Stimulated activated CD8-positive, alpha-beta memory T cell treated with anti-CD3 and anti-CD28 coated beads, Interleukin-4, amount 100 ng/mL, for 4 hours (primary cell): Measurements from ENCODE around the gene NCOA6.

ENCODE experiments used
- DNase-seq, 2 donors: peaks; one replicate each; pipeline ENCODE4 v3.0.0-alpha.2; 2020; ENCODE audit warnings: low read depth in 2 of 2, low spot score in 1 of 2

The NCOA6 gene

DNA sequence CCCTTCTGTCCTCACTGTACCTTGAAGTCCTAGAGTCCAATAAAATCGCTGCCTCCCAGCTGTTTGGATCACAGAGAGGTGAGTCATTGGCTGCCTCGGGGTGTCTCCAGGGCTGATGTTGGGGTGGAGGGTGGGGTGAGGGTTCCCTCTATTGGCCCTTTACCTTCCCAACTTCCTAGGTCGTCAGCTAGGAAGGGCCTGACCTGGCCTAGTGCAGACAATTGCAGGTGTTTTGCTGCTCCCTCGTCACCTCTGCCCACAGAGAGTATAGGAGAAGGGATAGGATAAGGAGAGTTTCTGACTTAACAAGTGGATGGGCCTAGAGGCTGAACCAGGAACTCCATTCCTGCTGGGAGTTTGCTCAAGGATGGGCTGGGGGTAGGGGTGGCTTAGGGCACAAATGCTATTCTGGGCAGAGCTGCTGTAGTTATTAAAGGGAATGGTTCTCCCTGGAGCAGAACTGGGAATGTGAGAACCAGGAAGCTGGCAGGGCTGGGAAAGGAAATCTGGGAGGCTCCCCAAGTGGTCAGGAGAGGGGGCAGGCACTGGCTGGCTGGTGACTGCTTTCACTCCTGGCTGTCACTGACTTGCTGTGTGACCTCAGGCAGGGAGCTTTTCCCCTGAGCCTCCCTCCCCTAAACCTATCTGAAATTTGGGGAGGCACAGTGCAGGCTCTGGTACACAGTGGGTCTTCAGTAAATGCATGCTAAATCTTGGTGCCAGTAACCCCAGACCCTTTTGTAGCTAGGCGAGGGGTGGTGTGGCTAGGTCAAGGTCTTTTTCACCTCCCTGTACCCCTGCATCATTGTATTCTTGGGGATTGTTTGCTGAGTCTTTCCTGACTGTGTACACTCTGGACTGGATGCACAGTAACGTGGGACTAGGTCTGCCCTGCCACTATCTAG lies 119.8 kb downstream of the NCOA6 start:
- DNase-seq = no peak

DNA sequence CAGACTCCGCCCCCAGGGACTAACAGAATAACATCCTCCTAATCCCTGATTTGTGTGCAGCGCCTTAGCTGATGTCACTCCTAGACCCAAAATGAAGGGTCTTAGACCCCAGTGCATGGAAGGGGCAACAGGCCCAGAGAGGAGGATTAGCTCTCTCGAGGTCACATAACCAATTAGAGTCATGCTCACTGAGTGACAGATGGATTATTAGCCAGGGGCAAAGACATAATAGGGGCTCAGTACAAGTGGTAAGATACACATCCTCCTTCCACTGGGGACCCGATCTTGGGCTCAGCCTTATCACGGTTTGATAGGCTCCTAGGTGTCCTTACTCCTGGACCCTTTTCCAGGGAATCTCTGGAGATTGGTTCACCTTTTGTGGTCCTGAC lies 120.4 kb downstream of the NCOA6 start:
- no peak for DNase-seq

DNA sequence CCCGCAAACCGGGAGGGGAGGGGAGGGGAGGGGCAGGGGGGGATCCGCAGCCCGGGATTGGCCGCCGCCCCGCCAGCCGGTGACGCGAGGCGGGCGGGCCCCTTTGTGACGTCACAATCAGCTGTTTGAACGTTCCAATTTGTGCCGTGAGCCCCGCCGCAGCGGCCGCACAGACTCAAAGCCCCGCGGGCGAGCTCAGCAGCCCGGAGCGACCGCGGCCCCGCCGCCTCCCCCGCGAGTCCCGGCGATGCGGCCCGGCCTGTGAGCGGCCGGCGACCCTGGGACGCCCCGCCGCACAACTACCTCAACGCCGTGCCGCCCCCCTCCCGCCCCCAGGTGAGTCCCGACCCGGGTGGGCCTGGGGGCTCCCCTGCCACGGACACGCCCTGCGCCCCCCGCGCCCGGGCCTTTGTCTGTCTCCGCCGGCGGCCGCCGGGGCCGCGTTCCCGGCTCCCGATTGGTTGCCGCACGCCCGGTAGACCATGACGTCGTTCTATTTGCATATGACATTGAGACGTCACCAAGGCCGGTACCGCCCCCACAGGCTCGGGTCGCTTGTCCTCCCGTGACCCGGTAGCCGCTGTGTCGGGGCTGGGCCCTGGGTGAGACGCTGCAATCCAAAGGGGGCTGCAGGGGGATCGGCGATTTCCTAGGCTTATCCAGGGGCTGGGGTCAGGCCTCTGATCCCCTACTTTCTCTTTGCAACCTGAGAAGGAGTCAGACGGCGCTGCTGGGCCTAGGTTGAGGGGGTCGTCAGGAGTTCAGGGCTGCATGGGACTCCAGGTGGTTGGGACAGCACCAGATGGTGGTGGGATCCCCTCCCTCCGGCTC lies 121.1 kb downstream of the NCOA6 start, which contains the start of gene TP53INP2:
Gene TP53INP2, plus strand, starts transcription at position 168 of the 831 bp plus-strand sequence. CDS start 4,396 bp downstream, outside the sequence.
- peak; percentile 58 to 70 for DNase-seq

DNA sequence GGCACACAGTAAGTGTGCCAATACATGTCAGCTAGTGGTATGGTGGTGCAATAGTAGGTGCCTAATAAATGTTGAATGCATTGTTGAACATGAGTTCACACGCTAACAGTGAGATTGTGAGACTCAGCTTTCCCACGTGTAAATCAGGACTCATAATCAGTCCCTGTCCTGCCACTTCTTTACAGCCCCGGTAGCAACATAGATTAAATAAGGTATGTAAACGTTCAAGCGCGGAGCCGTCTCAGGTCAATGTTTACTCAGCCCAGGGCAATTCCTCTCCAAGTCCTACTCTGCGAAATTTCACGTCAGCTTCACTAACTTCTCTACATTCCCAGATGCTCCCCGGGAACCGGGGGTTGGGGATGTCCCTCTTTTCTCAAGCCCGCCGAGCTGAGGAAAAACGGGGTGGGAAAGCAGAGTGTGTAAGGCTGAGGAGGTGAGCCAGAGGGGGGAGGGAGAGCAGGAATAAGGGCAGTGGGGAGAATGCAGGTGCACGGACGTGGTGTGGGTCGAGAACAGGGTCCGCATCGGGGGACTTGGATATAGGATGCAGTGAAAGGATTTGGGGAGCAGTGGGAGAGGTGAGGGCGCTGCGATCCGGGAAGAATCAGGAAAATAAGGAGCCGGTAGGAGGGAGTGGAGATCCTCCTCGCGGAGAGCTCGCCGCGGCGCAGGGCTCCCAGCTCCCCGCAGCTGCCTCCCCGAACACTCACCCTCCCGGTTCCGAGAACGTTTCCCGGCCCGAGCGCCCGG lies 121.9 kb downstream of the NCOA6 start:
- DNase-seq = no peak

DNA sequence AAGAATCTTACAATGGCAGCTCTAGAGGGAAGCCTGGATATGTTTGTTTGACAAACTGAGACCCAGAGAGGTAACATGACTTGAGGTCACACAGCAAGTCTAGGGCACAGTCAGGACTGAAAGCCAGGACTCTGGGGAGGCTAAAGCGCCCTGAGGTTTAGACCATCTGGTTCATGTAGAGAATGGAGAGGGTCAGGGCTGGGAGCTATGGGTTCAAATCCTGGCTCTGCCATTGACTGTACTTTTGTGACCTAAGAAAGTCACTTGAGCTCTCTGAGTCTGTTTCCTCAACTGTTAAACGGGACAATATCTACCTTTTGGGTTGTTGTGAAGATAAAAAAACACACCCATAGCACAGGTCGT lies 122.4 kb downstream of the NCOA6 start:
- no peak for DNase-seq

DNA sequence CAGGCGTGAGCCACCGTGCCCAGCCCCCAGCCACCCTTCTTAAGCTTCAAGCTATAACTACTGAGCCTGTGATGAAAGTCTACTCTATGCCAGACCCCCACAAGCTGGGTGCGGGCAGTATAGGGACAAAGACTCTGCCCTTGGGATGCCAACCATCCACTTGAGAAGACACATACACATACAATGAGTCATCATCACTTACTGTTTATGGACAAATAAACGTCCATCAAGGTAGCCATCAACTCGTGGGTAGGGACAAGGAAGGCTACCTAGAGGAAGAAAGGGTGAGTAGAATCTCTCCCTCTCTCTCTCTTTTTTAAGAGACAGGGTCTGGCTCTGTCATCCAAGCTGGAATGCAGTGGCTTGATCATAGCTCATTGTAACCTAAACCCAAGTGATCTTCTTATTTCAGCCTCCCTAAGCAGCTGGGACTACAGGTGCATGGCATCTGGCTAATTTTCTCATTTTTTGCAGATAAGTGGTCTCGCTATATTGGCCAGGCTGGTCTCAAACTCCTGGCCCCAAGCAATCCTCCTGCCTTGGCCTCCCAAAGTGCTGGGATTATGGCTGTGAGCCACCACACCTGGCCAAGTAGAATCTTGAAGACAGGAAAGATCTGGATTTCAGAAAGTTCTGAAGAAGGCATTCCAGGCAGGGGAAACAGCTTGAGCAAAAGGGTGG lies 123.9 kb downstream of the NCOA6 start:
- DNase-seq = no peak

DNA sequence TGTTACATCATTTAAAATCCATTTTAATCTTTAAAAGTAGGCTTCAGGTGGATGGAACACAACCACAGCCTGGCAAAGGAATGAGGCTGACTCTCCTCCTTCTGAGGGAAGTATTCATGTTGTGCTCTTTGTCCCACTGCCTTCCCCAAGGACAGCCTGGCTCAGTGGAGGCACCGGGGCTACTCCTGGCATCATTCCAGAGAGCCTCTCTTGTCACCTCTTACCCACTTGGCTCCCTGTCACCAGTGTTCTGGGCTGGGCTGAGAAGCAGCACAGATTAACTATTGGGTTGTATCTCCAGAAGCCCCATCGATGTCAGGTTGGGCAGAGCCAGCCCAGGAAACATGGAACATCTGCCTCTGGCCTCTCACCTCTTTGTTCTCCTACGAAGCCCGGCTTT lies 132.0 kb downstream of the NCOA6 start:
- no peak for DNase-seq

DNA sequence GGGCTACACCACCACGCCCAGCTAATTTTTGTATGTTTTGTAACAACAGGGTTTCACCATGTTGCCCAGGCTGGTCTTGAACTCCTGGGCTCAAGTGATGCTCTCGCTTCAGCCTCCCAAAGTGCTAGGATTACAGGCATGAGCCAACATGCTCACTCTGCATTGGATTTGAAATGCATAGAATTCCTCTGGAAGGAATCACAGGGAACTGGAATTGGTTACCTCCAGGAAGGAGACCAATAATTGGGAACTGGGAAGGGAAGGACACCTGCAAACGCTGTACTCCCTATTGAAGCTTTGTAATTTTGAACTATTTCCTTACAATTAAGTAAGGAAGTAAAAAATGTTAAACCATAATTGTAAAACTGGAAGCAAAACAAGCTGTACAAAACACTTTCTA lies 133.6 kb downstream of the NCOA6 start:
- DNase-seq = no peak

DNA sequence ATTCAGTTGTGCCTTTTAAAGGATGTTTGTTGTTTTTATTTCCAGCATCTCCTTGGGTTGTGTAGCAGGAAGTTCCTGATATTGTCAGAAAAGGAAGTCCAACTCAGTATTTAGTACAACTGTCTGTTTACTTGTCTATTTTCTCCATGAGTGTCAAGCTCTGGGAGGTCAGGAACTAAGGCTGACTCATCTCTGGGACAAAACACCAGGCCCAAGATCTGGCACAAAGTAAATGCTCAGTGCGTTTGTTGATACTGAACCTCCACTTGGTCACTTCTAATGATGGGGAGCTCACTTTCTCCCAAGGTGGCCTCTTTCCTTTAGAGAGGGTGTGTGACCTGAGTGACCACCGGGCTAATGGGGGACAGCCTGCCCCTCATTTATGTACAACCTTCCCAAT lies 136.0 kb downstream of the NCOA6 start:
- DNase-seq = no peak

DNA sequence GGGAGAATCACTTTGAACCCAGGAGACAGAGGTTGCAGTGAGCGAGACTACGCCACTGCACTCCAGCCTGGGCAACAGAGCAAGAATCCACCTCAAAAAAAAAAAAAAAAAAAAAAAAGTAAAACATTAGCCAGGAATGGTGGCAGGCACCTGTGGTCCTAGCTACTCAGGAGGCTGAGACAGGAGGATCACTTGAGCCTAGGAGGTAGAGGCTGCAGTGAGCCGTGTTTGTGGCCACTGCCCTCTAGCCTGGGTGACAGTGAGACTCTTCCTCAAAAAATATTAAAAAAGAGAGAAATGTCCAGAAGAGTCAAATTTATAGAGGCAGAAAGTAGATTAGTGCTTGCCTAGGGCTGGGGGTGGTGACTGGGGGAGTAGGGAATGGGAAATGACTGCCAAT lies 141.8 kb downstream of the NCOA6 start:
- no peak for DNase-seq

DNA sequence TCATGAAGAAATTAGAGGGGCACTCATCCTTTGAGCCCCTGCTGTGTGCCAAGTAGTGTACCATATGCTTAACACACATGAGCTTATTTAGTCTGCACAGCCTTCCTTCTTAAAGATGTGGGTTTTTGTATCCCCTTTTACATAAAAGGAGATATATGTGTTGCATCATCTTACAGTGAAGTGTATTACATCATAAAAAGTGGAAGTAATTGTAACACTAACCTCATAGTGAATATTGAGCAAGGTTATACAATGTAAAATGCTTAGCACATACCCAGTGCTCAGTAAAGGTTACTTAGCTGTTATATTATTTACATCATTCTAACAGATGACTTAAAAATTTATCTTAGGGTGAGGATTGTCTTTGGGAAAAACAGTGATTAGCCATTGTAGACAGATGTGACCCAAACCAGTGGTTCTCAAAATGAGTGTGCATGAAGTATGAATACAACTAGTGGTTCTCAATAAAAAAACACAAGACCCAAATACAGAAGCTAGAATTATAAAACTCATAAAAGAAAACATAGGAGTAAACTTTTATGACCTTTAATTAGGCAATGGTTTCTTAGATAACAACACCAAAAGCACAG lies 144.8 kb downstream of the NCOA6 start:
- DNase-seq = no peak

DNA sequence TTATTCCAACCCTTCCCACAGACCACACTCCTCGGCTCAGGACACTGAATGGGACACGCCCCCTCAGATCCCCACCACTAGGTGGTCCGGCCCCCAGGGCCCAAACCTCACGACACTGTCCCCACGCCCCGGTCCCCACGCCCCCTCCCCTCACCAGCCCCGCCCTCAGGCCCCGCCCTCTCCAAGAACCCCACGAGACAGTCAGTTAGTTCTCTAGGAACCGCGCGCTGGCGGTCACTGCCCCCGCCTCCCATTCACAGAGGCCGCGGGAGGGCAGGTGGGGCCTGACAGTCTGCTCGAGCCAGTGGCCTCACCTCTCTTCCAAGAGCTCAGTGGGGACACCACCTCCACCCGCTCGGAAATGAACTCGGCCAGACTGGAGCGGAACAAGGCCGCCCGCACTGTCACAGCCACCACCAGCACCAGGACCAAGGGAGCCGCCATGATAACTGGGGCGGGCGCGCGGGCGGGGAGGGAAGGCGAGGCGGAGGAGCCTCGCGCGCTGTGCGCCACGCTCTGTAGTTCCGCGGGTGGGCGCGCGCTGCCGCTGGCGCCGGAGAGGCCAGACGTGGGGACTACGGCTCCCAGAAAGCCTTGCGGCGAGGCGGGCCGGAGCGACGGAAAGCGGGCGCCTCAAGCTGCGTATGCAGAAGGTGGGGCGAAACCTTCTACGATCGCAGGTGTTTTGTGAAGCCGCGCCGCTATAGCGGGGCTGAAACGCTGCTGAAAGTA lies 148.6 kb downstream of the NCOA6 start, which contains the start of gene PIGU:
Gene PIGU, minus strand, starts transcription at position 451 of the 732 bp plus-strand sequence. Its CDS starts 7 bp downstream, at position 444.
- DNase-seq = peak; percentile 86 to 93

DNA sequence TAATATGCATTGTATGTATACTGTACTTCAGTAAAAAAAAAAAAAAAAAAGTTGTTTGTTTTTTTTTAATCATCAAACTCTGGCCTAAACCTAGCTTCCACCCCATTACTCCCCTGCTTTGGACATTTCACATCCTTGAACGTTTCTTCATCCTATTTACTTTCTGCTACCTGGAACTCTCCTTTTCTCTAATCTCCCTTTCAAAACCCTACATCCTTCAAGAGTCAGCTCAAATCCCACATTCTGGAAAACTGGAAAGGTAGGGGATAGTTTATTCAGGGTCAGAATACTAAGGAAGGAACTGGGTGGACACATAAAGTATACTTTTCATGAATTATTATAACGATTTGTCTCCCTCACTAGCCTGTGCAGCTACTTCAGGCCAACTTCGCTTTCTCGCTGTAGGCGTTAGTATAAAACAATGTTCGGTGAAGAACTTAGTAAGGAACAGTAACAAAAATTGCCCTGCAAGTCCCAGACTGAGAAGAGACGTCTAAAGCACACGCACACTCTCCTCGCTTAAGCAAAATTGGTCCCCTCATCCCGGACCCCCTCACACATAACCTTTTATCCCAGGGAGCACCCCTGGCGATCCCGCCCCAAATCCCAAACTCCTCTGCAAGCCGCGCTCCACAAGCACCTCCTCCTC lies 149.3 kb downstream of the NCOA6 start:
- no peak for DNase-seq

DNA sequence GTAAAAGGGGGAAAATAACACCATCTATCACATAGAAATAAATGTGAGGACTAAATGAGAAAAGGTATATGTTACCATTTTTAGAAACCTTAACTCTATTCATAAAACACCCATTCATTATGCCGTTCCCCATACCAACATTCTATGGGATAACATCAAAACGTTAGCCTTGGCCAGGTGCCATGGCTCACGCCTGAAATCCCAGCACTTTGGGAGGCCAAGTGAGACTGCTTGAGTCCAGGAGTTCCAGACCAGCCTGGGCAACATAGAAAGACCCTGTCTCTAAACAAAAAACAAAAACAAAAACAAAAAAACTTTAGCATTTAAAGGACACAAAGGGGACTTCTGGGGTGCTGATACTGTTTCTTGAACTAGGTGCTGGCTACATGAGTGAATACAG lies 149.9 kb downstream of the NCOA6 start:
- no peak for DNase-seq

DNA sequence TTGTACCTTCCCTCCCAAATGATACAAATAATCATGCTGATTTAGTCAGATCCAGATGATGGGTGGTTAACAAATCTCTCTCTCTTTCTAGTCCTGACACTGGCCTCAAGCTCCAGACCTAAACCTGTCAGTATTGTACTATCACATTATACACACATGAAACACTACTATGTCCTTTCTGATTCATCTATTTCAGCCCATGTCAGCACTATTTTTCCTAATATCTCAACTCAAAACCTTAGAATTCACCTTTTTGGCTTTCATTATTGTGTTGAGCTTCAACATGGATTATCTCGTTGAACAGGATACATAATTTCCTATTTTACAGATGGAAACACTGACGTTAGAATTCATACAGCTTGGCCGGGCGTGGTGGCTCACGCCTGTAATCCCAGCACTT lies 152.0 kb downstream of the NCOA6 start:
- DNase-seq = no peak

DNA sequence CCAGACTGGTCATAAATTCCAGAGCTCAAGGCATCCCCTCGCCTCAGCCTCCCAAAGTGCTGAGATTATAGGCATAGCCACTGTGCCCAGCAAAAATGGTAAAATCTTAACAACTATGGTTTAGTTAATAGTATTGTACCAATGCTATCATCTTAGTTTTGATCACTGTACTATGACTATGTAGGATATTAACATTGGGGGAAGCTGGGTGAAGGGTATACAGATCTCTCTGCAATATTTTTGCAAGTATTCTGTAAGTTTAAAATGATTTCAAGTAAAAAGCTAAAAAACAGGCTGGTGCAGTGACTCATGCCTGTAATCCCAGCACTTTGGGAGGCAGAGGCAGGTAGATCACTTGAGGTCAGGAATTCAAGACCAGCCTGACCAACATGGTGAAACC lies 156.4 kb downstream of the NCOA6 start:
- DNase-seq = no peak
